HEK293 (cell line): ENCODE measurements around the gene LRRC43.

Experiments
- HOXA7 ChIP-seq: sonication (generic); formaldehyde crosslinking; IDR thresholded peaks from 2 replicates; pipeline ENCODE4 v1.8.1; 2022; ENCODE audit warnings: missing genetic modification reagents, borderline replicate concordance
- IKZF3 ChIP-seq: fragments of 450-650 bp; IDR thresholded peaks from 2 replicates; pipeline ENCODE4 v1.5.0; 2018; ENCODE audit warnings: missing biosample characterization, mild to moderate bottlenecking, missing genetic modification characterization, moderate library complexity
- ZBTB21 ChIP-seq: fragments of 450-650 bp; formaldehyde crosslinking; IDR thresholded peaks from 2 replicates; pipeline ENCODE4 v1.5.1; 2017; ENCODE audit warnings: missing biosample characterization, missing genetic modification characterization
- ZNF121 ChIP-seq: fragments of 450-650 bp; formaldehyde crosslinking; IDR thresholded peaks from 2 replicates; pipeline ENCODE4 v1.5.1; 2016; ENCODE audit warnings: missing biosample characterization, missing genetic modification characterization
- ZNF140 ChIP-seq: fragments of 450-650 bp; formaldehyde crosslinking; IDR thresholded peaks from 2 replicates; pipeline ENCODE4 v1.5.1; 2016; ENCODE audit warnings: missing biosample characterization, missing genetic modification characterization
- ZNF157 ChIP-seq: fragments of 450-650 bp; formaldehyde crosslinking; IDR thresholded peaks from 2 replicates; pipeline ENCODE4 v1.5.1; 2016; ENCODE audit warnings: missing biosample characterization, missing genetic modification characterization
- ZNF561 ChIP-seq: fragments of 450-650 bp; IDR thresholded peaks from 2 replicates; pipeline ENCODE4 v1.5.1; 2018; ENCODE audit warnings: missing biosample characterization, missing genetic modification characterization, borderline replicate concordance
- TF ChIP-seq, protein P1 (sequence below): fragments of 450-650 bp; formaldehyde crosslinking; IDR thresholded peaks from 2 replicates; pipeline ENCODE4 v1.5.1; 2016; ENCODE audit warnings: missing biosample characterization, missing genetic modification characterization
- TF ChIP-seq, protein P2 (sequence below): fragments of 450-650 bp; formaldehyde crosslinking; IDR thresholded peaks from 2 replicates; pipeline ENCODE4 v1.5.1; 2016; ENCODE audit warnings: missing biosample characterization, missing genetic modification characterization, low read depth

DNA sequence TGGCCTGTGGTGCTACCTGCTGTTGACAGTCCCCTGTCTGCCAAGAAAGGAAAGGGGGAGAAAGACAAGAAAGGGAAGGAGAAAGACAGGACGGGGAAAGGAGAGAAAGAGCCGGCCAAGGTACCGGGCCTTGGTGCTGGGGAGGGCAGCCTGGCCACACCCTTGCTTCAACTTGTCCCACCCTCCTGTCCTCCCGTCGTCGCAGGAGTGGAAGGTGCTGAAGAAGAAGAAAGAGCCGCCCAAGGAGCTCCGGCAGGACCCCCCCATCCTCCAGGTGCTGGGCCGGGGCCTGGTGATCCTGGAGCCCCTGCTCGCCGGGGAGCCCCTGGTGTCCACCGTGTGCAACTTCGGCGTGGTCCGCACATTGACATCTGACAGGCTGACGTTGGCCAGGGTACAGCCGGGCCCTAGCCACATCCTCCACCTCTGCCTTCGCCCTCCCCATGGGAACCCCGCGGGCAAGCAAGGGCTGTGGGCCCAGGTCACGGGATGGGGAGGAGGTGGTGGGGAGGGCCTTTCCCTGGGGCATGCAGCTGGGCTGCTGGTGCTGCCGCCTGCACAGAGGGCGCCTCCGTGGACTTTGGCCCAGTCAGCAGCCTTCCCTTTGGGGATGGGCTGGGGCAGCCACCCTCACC lies 17.7 kb downstream of the LRRC43 start:
- TF ChIP-seq ZNF561 (tag by site-specific recombination) (no peak), ZNF140 (tag by site-specific recombination) (no peak), ZBTB21 (tag by site-specific recombination) (no peak), HOXA7 (CRISPR knock-in tag) (no peak), IKZF3 (tag by site-specific recombination) (no peak), ZNF121 (tag by site-specific recombination) (no peak), ZNF157 (no peak)
- TF ChIP-seq, protein P1, sequence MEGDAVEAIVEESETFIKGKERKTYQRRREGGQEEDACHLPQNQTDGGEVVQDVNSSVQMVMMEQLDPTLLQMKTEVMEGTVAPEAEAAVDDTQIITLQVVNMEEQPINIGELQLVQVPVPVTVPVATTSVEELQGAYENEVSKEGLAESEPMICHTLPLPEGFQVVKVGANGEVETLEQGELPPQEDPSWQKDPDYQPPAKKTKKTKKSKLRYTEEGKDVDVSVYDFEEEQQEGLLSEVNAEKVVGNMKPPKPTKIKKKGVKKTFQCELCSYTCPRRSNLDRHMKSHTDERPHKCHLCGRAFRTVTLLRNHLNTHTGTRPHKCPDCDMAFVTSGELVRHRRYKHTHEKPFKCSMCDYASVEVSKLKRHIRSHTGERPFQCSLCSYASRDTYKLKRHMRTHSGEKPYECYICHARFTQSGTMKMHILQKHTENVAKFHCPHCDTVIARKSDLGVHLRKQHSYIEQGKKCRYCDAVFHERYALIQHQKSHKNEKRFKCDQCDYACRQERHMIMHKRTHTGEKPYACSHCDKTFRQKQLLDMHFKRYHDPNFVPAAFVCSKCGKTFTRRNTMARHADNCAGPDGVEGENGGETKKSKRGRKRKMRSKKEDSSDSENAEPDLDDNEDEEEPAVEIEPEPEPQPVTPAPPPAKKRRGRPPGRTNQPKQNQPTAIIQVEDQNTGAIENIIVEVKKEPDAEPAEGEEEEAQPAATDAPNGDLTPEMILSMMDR (tag by site-specific recombination): no peak
- TF ChIP-seq, protein P2, sequence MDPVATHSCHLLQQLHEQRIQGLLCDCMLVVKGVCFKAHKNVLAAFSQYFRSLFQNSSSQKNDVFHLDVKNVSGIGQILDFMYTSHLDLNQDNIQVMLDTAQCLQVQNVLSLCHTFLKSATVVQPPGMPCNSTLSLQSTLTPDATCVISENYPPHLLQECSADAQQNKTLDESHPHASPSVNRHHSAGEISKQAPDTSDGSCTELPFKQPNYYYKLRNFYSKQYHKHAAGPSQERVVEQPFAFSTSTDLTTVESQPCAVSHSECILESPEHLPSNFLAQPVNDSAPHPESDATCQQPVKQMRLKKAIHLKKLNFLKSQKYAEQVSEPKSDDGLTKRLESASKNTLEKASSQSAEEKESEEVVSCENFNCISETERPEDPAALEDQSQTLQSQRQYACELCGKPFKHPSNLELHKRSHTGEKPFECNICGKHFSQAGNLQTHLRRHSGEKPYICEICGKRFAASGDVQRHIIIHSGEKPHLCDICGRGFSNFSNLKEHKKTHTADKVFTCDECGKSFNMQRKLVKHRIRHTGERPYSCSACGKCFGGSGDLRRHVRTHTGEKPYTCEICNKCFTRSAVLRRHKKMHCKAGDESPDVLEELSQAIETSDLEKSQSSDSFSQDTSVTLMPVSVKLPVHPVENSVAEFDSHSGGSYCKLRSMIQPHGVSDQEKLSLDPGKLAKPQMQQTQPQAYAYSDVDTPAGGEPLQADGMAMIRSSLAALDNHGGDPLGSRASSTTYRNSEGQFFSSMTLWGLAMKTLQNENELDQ (tag by site-specific recombination): no peak
